Stimulated activated CD4-positive, alpha-beta T cell treated with anti-CD3 and anti-CD28 coated beads, Interleukin-2, amount 100 ng/mL, for 4 hours (primary cell): ENCODE data around the gene GLB1L2.
"Not testable (repeated sequence)": the region's sequence is repeated elsewhere in the genome, so short reads cannot be mapped to it uniquely, and the experiment has no call there.

Experiments used
- DNase-seq: peaks from one replicate; pipeline ENCODE4 v3.0.0-alpha.2; 2020; ENCODE audit warnings: low read depth

Gene GLB1L2

GRCh38 chr11:134328433-134328832 lies 3.4 kb upstream of the GLB1L2 start:
- no peak for DNase-seq

GRCh38 chr11:134330611-134331353 lies 1.0 kb upstream of the GLB1L2 start:
- DNase-seq = no peak

- DNase-seq = peak; percentile 9
Observed at GRCh38 chr11:134332189-134332631, 422 bp downstream of the GLB1L2 start.

- no peak for DNase-seq
Observed at GRCh38 chr11:134332782-134333181, 994 bp downstream of the GLB1L2 start.

GRCh38 chr11:134333312-134333711 lies 1.5 kb downstream of the GLB1L2 start:
- no peak for DNase-seq

- no peak for DNase-seq
Observed at GRCh38 chr11:134333946-134334345, 2.2 kb downstream of the GLB1L2 start.

- no peak for DNase-seq
Observed at GRCh38 chr11:134334796-134335571, 3.2 kb downstream of the GLB1L2 start.

- DNase-seq = no peak
Observed at GRCh38 chr11:134337051-134337450, 5.3 kb downstream of the GLB1L2 start.

- no peak for DNase-seq
Observed at GRCh38 chr11:134338068-134338467, 6.3 kb downstream of the GLB1L2 start.

- DNase-seq = no peak
Observed at GRCh38 chr11:134338654-134339053, 6.9 kb downstream of the GLB1L2 start.

GRCh38 chr11:134339756-134340155 lies 8.0 kb downstream of the GLB1L2 start:
- DNase-seq = no peak

GRCh38 chr11:134340354-134340964 lies 8.7 kb downstream of the GLB1L2 start:
- no peak for DNase-seq

GRCh38 chr11:134341805-134342571 lies 10.2 kb downstream of the GLB1L2 start:
- no peak for DNase-seq

GRCh38 chr11:134342572-134343340 lies 11.0 kb downstream of the GLB1L2 start:
- DNase-seq = no peak

GRCh38 chr11:134343646-134344045 lies 11.9 kb downstream of the GLB1L2 start:
- no peak for DNase-seq

GRCh38 chr11:134344497-134345236 lies 12.9 kb downstream of the GLB1L2 start:
- DNase-seq = not testable (repeated sequence)

GRCh38 chr11:134345237-134345550 lies 13.4 kb downstream of the GLB1L2 start:
- DNase-seq = no peak

- DNase-seq = no peak
Observed at GRCh38 chr11:134346101-134346975, 14.6 kb downstream of the GLB1L2 start.

GRCh38 chr11:134346976-134347350 lies 15.2 kb downstream of the GLB1L2 start:
- no peak for DNase-seq

GRCh38 chr11:134347441-134347840 lies 15.7 kb downstream of the GLB1L2 start:
- no peak for DNase-seq
